ENCODE results near the gene SH3D19.

SH3D19 gene

GRCh38 chr4:151325111-151325948 lies at the start of gene SH3D19:
SH3D19 (minus strand) TSS chr4:151325605; CDS start chr4:151325352, 253 bp downstream.
- peaks cover 21% of the 10 kb centered on the region for H3K4me1 ChIP-seq (ENCODE audit: control insufficient read depth, insufficient read depth, low read length)
- no peaks in the 10 kb centered on the region for H3K36me3 ChIP-seq (ENCODE audit: control insufficient read depth, insufficient read depth, low read length)
- peak within 1 kb of the TSS; percentile 95 for H3K27ac ChIP-seq (ENCODE audit: low read depth, low read length)
- H3K9ac ChIP-seq (ENCODE audit: low read depth, low read length): peak within 1 kb of the TSS; percentile 95
- peak within 1 kb of the TSS; percentile 97 for H3K4me3 ChIP-seq (ENCODE audit: low read depth, low read length)
- no peaks in the 10 kb centered on the region for H3K9me3 ChIP-seq (ENCODE audit: control insufficient read depth, insufficient read depth, low read length)
- no peaks in the 10 kb centered on the region; the same call in 1 of the 2 replicates for H3K27me3 ChIP-seq (ENCODE audit: control insufficient read depth, insufficient read depth, low read length)

- Histone ChIP-seq H3K36me3 (ENCODE audit: control insufficient read depth, insufficient read depth, low read length) (no peaks in the 10 kb centered on the region), H3K9ac (ENCODE audit: low read depth, low read length) (no peak overlapping the region), H3K27me3 (ENCODE audit: control insufficient read depth, insufficient read depth, low read length) (no peaks in the 10 kb centered on the region), H3K4me3 (ENCODE audit: low read depth, low read length) (no peak overlapping the region), H3K4me1 (ENCODE audit: control insufficient read depth, insufficient read depth, low read length) (no peaks in the 10 kb centered on the region), H3K9me3 (ENCODE audit: control insufficient read depth, insufficient read depth, low read length) (no peaks in the 10 kb centered on the region), H3K27ac (ENCODE audit: low read depth, low read length) (no peak overlapping the region)
Measured at GRCh38 chr4:151362404-151363164, 37.2 kb upstream of the SH3D19 start.

GRCh38 chr4:151361966-151362365 lies 36.6 kb upstream of the SH3D19 start:
- Histone ChIP-seq H3K27me3 (ENCODE audit: control insufficient read depth, insufficient read depth, low read length) (no peaks in the 10 kb centered on the region), H3K4me1 (ENCODE audit: control insufficient read depth, insufficient read depth, low read length) (no peaks in the 10 kb centered on the region), H3K27ac (ENCODE audit: low read depth, low read length) (no peak overlapping the region), H3K36me3 (ENCODE audit: control insufficient read depth, insufficient read depth, low read length) (no peaks in the 10 kb centered on the region), H3K9ac (ENCODE audit: low read depth, low read length) (no peak overlapping the region), H3K9me3 (ENCODE audit: control insufficient read depth, insufficient read depth, low read length) (no peaks in the 10 kb centered on the region), H3K4me3 (ENCODE audit: low read depth, low read length) (no peak overlapping the region)

GRCh38 chr4:151361126-151361525 lies 35.7 kb upstream of the SH3D19 start:
- no peak overlapping the region for H3K27ac ChIP-seq (ENCODE audit: low read depth, low read length)
- no peaks in the 10 kb centered on the region for H3K27me3 ChIP-seq (ENCODE audit: control insufficient read depth, insufficient read depth, low read length)
- no peaks in the 10 kb centered on the region for H3K9me3 ChIP-seq (ENCODE audit: control insufficient read depth, insufficient read depth, low read length)
- no peaks in the 10 kb centered on the region for H3K36me3 ChIP-seq (ENCODE audit: control insufficient read depth, insufficient read depth, low read length)
- no peak overlapping the region for H3K9ac ChIP-seq (ENCODE audit: low read depth, low read length)
- H3K4me3 ChIP-seq (ENCODE audit: low read depth, low read length): no peak overlapping the region
- H3K4me1 ChIP-seq (ENCODE audit: control insufficient read depth, insufficient read depth, low read length): no peaks in the 10 kb centered on the region

- Histone ChIP-seq H3K4me3 (ENCODE audit: low read depth, low read length) (no peak overlapping the region), H3K4me1 (ENCODE audit: control insufficient read depth, insufficient read depth, low read length) (no peaks in the 10 kb centered on the region), H3K36me3 (ENCODE audit: control insufficient read depth, insufficient read depth, low read length) (no peaks in the 10 kb centered on the region), H3K9ac (ENCODE audit: low read depth, low read length) (no peak overlapping the region), H3K9me3 (ENCODE audit: control insufficient read depth, insufficient read depth, low read length) (no peaks in the 10 kb centered on the region), H3K27ac (ENCODE audit: low read depth, low read length) (no peak overlapping the region), H3K27me3 (ENCODE audit: control insufficient read depth, insufficient read depth, low read length) (no peaks in the 10 kb centered on the region)
Measured at GRCh38 chr4:151359576-151359975, 34.2 kb upstream of the SH3D19 start.

- Histone ChIP-seq H3K4me3 (ENCODE audit: low read depth, low read length) (no peak overlapping the region), H3K27ac (ENCODE audit: low read depth, low read length) (no peak overlapping the region), H3K4me1 (ENCODE audit: control insufficient read depth, insufficient read depth, low read length) (no peaks in the 10 kb centered on the region), H3K9me3 (ENCODE audit: control insufficient read depth, insufficient read depth, low read length) (no peaks in the 10 kb centered on the region), H3K27me3 (ENCODE audit: control insufficient read depth, insufficient read depth, low read length) (no peaks in the 10 kb centered on the region), H3K36me3 (ENCODE audit: control insufficient read depth, insufficient read depth, low read length) (no peaks in the 10 kb centered on the region), H3K9ac (ENCODE audit: low read depth, low read length) (no peak overlapping the region)
Measured at GRCh38 chr4:151358266-151358665, 32.9 kb upstream of the SH3D19 start.

GRCh38 chr4:151356510-151356909 lies 31.1 kb upstream of the SH3D19 start:
- no peaks in the 10 kb centered on the region for H3K9me3 ChIP-seq (ENCODE audit: control insufficient read depth, insufficient read depth, low read length)
- H3K27me3 ChIP-seq (ENCODE audit: control insufficient read depth, insufficient read depth, low read length): no peaks in the 10 kb centered on the region
- H3K4me1 ChIP-seq (ENCODE audit: control insufficient read depth, insufficient read depth, low read length): no peaks in the 10 kb centered on the region
- no peaks in the 10 kb centered on the region for H3K36me3 ChIP-seq (ENCODE audit: control insufficient read depth, insufficient read depth, low read length)
- no peak overlapping the region for H3K9ac ChIP-seq (ENCODE audit: low read depth, low read length)
- no peak overlapping the region for H3K4me3 ChIP-seq (ENCODE audit: low read depth, low read length)
- H3K27ac ChIP-seq (ENCODE audit: low read depth, low read length): no peak overlapping the region

GRCh38 chr4:151355155-151355554 lies 29.8 kb upstream of the SH3D19 start:
- Histone ChIP-seq H3K27me3 (ENCODE audit: control insufficient read depth, insufficient read depth, low read length) (no peaks in the 10 kb centered on the region), H3K9ac (ENCODE audit: low read depth, low read length) (no peak overlapping the region), H3K4me3 (ENCODE audit: low read depth, low read length) (no peak overlapping the region), H3K4me1 (ENCODE audit: control insufficient read depth, insufficient read depth, low read length) (no peaks in the 10 kb centered on the region), H3K27ac (ENCODE audit: low read depth, low read length) (no peak overlapping the region), H3K9me3 (ENCODE audit: control insufficient read depth, insufficient read depth, low read length) (no peaks in the 10 kb centered on the region), H3K36me3 (ENCODE audit: control insufficient read depth, insufficient read depth, low read length) (no peaks in the 10 kb centered on the region)

GRCh38 chr4:151347490-151348235 lies 22.3 kb upstream of the SH3D19 start:
- Histone ChIP-seq H3K4me1 (ENCODE audit: control insufficient read depth, insufficient read depth, low read length) (0 out of 2 replicates have a peak, but pooled peaks cover 2% of the 10 kb centered on the region), H3K36me3 (ENCODE audit: control insufficient read depth, insufficient read depth, low read length) (no peaks in the 10 kb centered on the region), H3K9ac (ENCODE audit: low read depth, low read length) (no peak overlapping the region), H3K27me3 (ENCODE audit: control insufficient read depth, insufficient read depth, low read length) (no peaks in the 10 kb centered on the region), H3K9me3 (ENCODE audit: control insufficient read depth, insufficient read depth, low read length) (no peaks in the 10 kb centered on the region), H3K27ac (ENCODE audit: low read depth, low read length) (no peak overlapping the region), H3K4me3 (ENCODE audit: low read depth, low read length) (no peak overlapping the region)

- no peaks in the 10 kb centered on the region for H3K36me3 ChIP-seq (ENCODE audit: control insufficient read depth, insufficient read depth, low read length)
- no peaks in the 10 kb centered on the region for H3K27me3 ChIP-seq (ENCODE audit: control insufficient read depth, insufficient read depth, low read length)
- no peak overlapping the region for H3K9ac ChIP-seq (ENCODE audit: low read depth, low read length)
- 0 out of 2 replicates have a peak, but pooled peaks cover 2% of the 10 kb centered on the region for H3K4me1 ChIP-seq (ENCODE audit: control insufficient read depth, insufficient read depth, low read length)
- no peak overlapping the region for H3K4me3 ChIP-seq (ENCODE audit: low read depth, low read length)
- no peaks in the 10 kb centered on the region for H3K9me3 ChIP-seq (ENCODE audit: control insufficient read depth, insufficient read depth, low read length)
- H3K27ac ChIP-seq (ENCODE audit: low read depth, low read length): no peak overlapping the region
Measured at GRCh38 chr4:151344948-151345347, 19.5 kb upstream of the SH3D19 start.

Data from HUES48 (cell line).